ENCODE data around the gene NABP1.

Gene NABP1

GRCh38 chr2:191661097-191661924 lies 16.6 kb upstream of the NABP1 start:
- Histone ChIP-seq H2BK120ac (ENCODE audit: low read depth, low read length) (no peak overlapping the region), H3K4me3 (ENCODE audit: low read length) (no peak overlapping the region), H3K18ac (ENCODE audit: low read length) (no peak overlapping the region), H3K23ac (ENCODE audit: low read length) (no peak overlapping the region), H3K79me2 (ENCODE audit: control insufficient read depth, insufficient read depth, low read length) (no peaks in the 10 kb centered on the region), H3K27me3 (ENCODE audit: insufficient read depth, low read length, poor library complexity) (no peaks in the 10 kb centered on the region), H3K4me1 (ENCODE audit: control insufficient read depth, low read depth, low read length) (no peaks in the 10 kb centered on the region), H3K36me3 (ENCODE audit: control insufficient read depth, insufficient read depth, low read length) (no peaks in the 10 kb centered on the region), H2AK5ac (ENCODE audit: low read length) (no peak overlapping the region), H4K8ac (ENCODE audit: low read depth, low read length) (no peak overlapping the region), H3K9ac (ENCODE audit: low read length) (no peak overlapping the region), H2BK5ac (ENCODE audit: low read length) (no peak overlapping the region), H3K27ac (ENCODE audit: low read depth, low read length) (no peak overlapping the region), H3K4me2 (ENCODE audit: low read length) (no peak overlapping the region), H3K4ac (ENCODE audit: low read depth, low read length) (no peak overlapping the region), H2BK15ac (replicated peaks; ENCODE audit: low read depth) (no peak overlapping the region), H3K79me1 (ENCODE audit: low read length) (no peaks in the 10 kb centered on the region), H3K56ac (ENCODE audit: low read length) (no peak overlapping the region), H4K5ac (ENCODE audit: low read length) (no peak overlapping the region)
- WGBS (ENCODE audit: extremely low coverage, insufficient coverage, low lambda C conversion rate), result no CpG with 5 or more reads among the region's 2 CpGs
- DNase-seq, result no peak

GRCh38 chr2:191664823-191665677 lies 12.9 kb upstream of the NABP1 start:
- Histone ChIP-seq H2BK5ac (ENCODE audit: low read length) (no peak overlapping the region), H3K18ac (ENCODE audit: low read length) (no peak overlapping the region), H3K27me3 (ENCODE audit: insufficient read depth, low read length, poor library complexity) (no peaks in the 10 kb centered on the region), H3K79me1 (ENCODE audit: low read length) (no peaks in the 10 kb centered on the region), H3K9ac (ENCODE audit: low read length) (no peak overlapping the region), H3K23ac (ENCODE audit: low read length) (no peak overlapping the region), H3K4me2 (ENCODE audit: low read length) (no peak overlapping the region), H4K8ac (ENCODE audit: low read depth, low read length) (no peak overlapping the region), H3K36me3 (ENCODE audit: control insufficient read depth, insufficient read depth, low read length) (no peaks in the 10 kb centered on the region), H2BK120ac (ENCODE audit: low read depth, low read length) (no peak overlapping the region), H2AK5ac (ENCODE audit: low read length) (no peak overlapping the region), H3K4me3 (ENCODE audit: low read length) (no peak overlapping the region), H4K5ac (ENCODE audit: low read length) (no peak overlapping the region), H3K27ac (ENCODE audit: low read depth, low read length) (no peak overlapping the region), H3K4me1 (ENCODE audit: control insufficient read depth, low read depth, low read length) (peaks cover 4% of the 10 kb centered on the region), H3K4ac (ENCODE audit: low read depth, low read length) (no peak overlapping the region), H3K79me2 (ENCODE audit: control insufficient read depth, insufficient read depth, low read length) (no peaks in the 10 kb centered on the region), H3K56ac (ENCODE audit: low read length) (no peak overlapping the region), H2BK15ac (replicated peaks; ENCODE audit: low read depth) (no peak overlapping the region)
- DNase-seq, result no peak

- Histone ChIP-seq H3K4me1 (ENCODE audit: control insufficient read depth, low read depth, low read length) (peaks cover 4% of the 10 kb centered on the region), H3K79me2 (ENCODE audit: control insufficient read depth, insufficient read depth, low read length) (no peaks in the 10 kb centered on the region), H3K27me3 (ENCODE audit: insufficient read depth, low read length, poor library complexity) (no peaks in the 10 kb centered on the region), H3K18ac (ENCODE audit: low read length) (no peak overlapping the region), H3K36me3 (ENCODE audit: control insufficient read depth, insufficient read depth, low read length) (no peaks in the 10 kb centered on the region), H2BK5ac (ENCODE audit: low read length) (no peak overlapping the region), H3K4me3 (ENCODE audit: low read length) (no peak overlapping the region), H4K8ac (ENCODE audit: low read depth, low read length) (no peak overlapping the region), H3K27ac (ENCODE audit: low read depth, low read length) (no peak overlapping the region), H3K23ac (ENCODE audit: low read length) (no peak overlapping the region), H3K79me1 (ENCODE audit: low read length) (no peaks in the 10 kb centered on the region), H4K5ac (ENCODE audit: low read length) (no peak overlapping the region), H3K9ac (ENCODE audit: low read length) (no peak overlapping the region), H3K4ac (ENCODE audit: low read depth, low read length) (no peak overlapping the region), H2BK15ac (replicated peaks; ENCODE audit: low read depth) (no peak overlapping the region), H2BK120ac (ENCODE audit: low read depth, low read length) (no peak overlapping the region), H3K56ac (ENCODE audit: low read length) (no peak overlapping the region), H2AK5ac (ENCODE audit: low read length) (no peak overlapping the region), H3K4me2 (ENCODE audit: low read length) (no peak overlapping the region)
- WGBS (ENCODE audit: extremely low coverage, insufficient coverage, low lambda C conversion rate), result no CpG with 5 or more reads among the region's 4 CpGs
- no peak for DNase-seq
Observed at GRCh38 chr2:191666226-191666625, 11.7 kb upstream of the NABP1 start.

GRCh38 chr2:191666732-191667131 lies 11.2 kb upstream of the NABP1 start:
- H4K5ac ChIP-seq (ENCODE audit: low read length), result no peak overlapping the region
- H3K4me2 ChIP-seq (ENCODE audit: low read length), result no peak overlapping the region
- H2BK5ac ChIP-seq (ENCODE audit: low read length), result no peak overlapping the region
- DNase-seq, result peak; percentile 82
- H3K27ac ChIP-seq (ENCODE audit: low read depth, low read length), result no peak overlapping the region
- no peak overlapping the region for H2BK15ac ChIP-seq (replicated peaks; ENCODE audit: low read depth)
- no peak overlapping the region for H3K4ac ChIP-seq (ENCODE audit: low read depth, low read length)
- no CpG with 5 or more reads among the region's 3 CpGs for WGBS (ENCODE audit: extremely low coverage, insufficient coverage, low lambda C conversion rate)
- H3K79me2 ChIP-seq (ENCODE audit: control insufficient read depth, insufficient read depth, low read length), result no peaks in the 10 kb centered on the region
- H3K56ac ChIP-seq (ENCODE audit: low read length), result no peak overlapping the region
- H3K9ac ChIP-seq (ENCODE audit: low read length), result no peak overlapping the region
- H3K79me1 ChIP-seq (ENCODE audit: low read length), result no peaks in the 10 kb centered on the region
- H3K4me1 ChIP-seq (ENCODE audit: control insufficient read depth, low read depth, low read length), result peaks cover 4% of the 10 kb centered on the region
- H2AK5ac ChIP-seq (ENCODE audit: low read length), result no peak overlapping the region
- H3K27me3 ChIP-seq (ENCODE audit: insufficient read depth, low read length, poor library complexity), result no peaks in the 10 kb centered on the region
- no peak overlapping the region for H3K18ac ChIP-seq (ENCODE audit: low read length)
- no peak overlapping the region for H3K23ac ChIP-seq (ENCODE audit: low read length)
- H2BK120ac ChIP-seq (ENCODE audit: low read depth, low read length), result no peak overlapping the region
- H3K4me3 ChIP-seq (ENCODE audit: low read length), result no peak overlapping the region
- no peak overlapping the region for H4K8ac ChIP-seq (ENCODE audit: low read depth, low read length)
- no peaks in the 10 kb centered on the region for H3K36me3 ChIP-seq (ENCODE audit: control insufficient read depth, insufficient read depth, low read length)

- DNase-seq, result no peak
- H4K5ac ChIP-seq (ENCODE audit: low read length), result no peak overlapping the region
- H3K4me3 ChIP-seq (ENCODE audit: low read length), result no peak overlapping the region
- no peak overlapping the region for H3K23ac ChIP-seq (ENCODE audit: low read length)
- no peak overlapping the region for H3K56ac ChIP-seq (ENCODE audit: low read length)
- no peak overlapping the region for H3K18ac ChIP-seq (ENCODE audit: low read length)
- H3K9ac ChIP-seq (ENCODE audit: low read length), result no peak overlapping the region
- no peak overlapping the region for H2BK120ac ChIP-seq (ENCODE audit: low read depth, low read length)
- H3K79me2 ChIP-seq (ENCODE audit: control insufficient read depth, insufficient read depth, low read length), result no peaks in the 10 kb centered on the region
- H2BK5ac ChIP-seq (ENCODE audit: low read length), result no peak overlapping the region
- no peak overlapping the region for H3K27ac ChIP-seq (ENCODE audit: low read depth, low read length)
- H3K4me2 ChIP-seq (ENCODE audit: low read length), result no peak overlapping the region
- no peaks in the 10 kb centered on the region for H3K27me3 ChIP-seq (ENCODE audit: insufficient read depth, low read length, poor library complexity)
- H3K4ac ChIP-seq (ENCODE audit: low read depth, low read length), result no peak overlapping the region
- H3K4me1 ChIP-seq (ENCODE audit: control insufficient read depth, low read depth, low read length), result peaks cover 4% of the 10 kb centered on the region
- H4K8ac ChIP-seq (ENCODE audit: low read depth, low read length), result no peak overlapping the region
- no peak overlapping the region for H2BK15ac ChIP-seq (replicated peaks; ENCODE audit: low read depth)
- H3K36me3 ChIP-seq (ENCODE audit: control insufficient read depth, insufficient read depth, low read length), result no peaks in the 10 kb centered on the region
- no peak overlapping the region for H2AK5ac ChIP-seq (ENCODE audit: low read length)
- no peaks in the 10 kb centered on the region for H3K79me1 ChIP-seq (ENCODE audit: low read length)
Observed at GRCh38 chr2:191670076-191670475, 7.9 kb upstream of the NABP1 start.
